Measurements from ENCODE around the gene MACF1.

Gene MACF1

DNA sequence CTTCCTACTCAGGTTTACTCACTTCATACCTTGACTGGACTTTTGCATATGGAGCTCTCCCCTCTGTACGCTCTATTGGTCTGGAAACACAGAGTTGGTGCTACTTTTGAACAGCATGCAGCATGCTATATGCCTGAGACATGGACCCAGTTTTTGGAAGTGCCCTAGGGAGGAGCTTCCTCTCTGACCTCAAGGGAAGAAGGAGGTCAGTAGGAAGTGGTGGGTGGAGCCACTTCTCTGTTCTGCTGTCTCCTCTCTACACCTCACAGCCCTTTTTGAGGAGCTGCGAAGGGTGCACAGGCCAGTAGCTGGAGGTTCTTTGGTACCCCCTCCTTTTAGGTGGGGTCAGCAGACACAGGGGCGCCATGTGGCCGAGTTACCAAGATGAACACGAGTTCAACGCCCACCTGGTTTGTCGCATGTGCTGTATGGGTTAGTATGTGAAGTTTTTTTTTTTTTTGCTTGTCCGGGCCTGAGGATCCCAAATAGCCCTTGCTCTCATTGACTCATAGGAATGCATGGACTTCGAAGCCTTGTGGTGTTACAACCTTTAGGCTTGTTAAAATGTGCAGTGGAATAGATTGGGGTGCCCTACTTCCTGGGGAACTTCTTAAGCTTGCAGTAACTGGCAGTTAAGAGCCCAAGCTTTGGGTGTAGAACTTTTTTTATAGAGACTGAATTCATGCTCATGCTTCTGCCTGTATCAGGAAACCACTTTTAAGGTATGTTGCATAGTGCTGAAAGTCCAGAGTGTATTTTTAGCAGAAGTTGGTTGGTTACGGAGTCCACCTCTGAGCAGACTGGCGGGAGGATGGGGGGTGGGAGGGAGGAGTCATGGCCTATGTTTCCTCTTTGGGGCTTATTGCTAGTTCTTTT, 10.7 kb downstream of the MACF1 start:
- no peak for DNase-seq

DNA sequence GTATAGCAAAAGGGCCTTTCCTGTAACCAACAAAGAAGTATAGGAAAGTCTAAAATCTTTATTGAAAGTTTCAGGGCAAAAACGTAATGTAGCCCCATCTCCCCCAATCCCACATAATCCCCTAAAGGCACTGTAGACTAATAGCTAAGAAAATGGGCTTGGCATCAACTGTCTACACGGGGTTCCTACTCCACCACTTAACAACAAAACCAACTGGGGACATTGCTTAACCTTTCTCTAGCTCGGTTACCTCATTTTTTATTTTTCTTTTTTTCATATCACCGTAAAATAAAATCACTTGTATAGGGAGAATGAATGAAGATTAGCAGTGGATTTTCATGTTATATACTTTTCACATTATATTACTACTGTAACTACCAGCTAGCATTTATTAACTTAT, 12.3 kb downstream of the MACF1 start:
- DNase-seq: no peak

DNA sequence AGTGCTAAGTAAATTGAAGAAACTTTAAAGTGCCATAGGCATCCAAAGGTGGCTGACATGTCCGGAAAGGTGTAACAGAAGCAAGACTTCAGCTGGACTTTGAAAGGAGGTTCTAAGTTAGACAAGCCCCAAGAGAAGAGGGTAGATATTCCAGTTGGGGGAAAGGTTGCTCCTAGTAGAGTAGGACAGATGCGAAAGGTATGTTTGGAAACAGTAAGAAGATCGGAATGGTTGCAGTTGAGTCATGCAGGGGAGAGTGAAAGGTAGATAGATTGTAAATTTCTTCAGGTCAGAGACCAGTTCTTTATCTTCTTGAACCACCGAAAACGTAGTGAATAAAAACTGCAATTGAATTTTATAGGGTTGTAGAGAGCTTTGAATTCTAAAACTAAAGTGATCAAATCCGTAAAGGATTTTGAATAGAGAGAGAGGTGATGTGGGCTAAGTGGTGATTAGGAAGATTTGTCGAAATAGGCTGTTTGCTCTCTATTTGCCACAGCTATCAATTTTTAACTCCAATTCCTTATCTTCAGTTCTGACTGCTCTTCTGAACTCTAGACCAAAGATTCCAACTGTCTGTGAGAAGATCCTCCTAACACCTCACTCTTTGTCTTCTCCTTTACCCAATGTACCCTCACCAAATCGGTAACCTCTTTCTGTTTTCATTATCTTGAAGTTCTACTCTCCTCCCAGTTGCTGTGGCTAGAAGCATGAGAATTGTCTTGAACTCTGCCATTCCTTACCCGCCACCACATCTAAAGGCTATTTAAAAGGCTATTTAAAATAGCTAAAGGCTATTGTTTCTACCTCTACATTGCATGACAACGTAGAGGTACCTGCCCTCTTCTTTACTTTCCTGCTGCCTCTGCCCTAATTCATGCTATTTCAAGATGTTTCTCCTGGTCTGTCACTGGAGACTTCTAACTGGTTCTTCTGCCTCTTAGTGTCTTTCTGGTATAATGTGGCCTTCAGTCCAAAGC, 16.7 kb downstream of the MACF1 start:
- no peak for DNase-seq

DNA sequence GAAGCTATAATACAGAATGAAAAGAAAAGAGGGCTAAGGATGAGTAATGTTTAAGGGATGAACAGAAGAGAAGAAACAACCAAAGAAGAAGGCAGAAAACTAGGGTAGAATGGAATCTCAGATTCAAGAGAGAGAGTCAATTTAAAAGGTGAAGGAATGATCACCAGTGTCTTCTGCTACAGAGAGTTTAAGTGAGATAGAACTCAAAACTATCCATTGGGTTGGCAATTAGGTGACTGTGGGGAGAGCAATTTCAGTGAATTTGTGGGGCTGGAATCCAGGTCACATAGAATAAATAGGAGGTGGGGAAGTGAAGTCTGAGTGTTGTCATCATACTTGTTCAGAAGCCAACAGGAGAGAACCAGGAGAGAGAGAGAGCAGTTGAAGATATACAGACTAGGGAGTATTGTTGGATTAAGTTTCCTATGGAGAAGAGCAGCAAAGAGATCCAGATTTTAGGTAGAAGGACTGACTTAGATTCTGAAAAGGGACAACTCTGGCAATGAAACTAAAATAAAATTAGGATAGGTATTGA, 19.9 kb downstream of the MACF1 start:
- no peak for DNase-seq

DNA sequence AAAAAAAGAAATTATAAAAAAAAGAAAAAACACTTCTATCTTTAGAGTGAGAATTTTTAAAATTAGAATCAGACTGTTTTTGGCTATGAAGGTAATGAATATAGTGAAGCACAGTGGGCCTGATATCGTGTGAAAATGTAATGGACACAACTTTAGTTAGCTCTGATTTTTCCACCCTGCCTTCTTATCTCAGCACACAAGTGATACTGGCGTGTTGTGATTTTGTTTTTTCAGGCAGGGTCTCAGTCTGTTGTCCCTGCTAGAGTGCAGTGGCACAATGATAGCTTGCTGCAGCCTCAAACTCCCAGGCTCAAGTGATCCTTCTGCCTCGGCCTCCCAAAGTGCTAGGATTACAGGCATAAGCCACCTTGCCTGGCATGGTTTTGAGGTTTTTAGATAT, 22.3 kb downstream of the MACF1 start:
- DNase-seq: no peak

DNA sequence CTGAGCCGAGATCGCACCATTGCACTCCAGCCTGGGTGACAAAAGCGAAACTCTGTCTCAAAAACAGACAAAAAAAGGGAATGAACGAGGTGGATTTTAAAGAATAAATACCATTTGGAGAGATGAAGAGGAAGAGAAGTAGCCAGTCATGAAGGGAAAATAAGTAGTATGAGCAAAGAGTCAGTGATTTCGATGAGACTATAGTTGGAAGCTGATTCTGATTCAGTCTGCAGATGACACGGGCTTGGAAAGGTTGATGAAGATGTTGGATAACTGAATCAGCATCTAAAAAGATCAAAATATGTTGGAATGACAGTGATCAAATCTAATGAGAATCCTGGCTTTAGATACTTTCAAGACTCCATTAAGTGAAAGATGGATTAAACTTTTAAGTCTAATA, 23.8 kb downstream of the MACF1 start:
- DNase-seq: no peak

DNA sequence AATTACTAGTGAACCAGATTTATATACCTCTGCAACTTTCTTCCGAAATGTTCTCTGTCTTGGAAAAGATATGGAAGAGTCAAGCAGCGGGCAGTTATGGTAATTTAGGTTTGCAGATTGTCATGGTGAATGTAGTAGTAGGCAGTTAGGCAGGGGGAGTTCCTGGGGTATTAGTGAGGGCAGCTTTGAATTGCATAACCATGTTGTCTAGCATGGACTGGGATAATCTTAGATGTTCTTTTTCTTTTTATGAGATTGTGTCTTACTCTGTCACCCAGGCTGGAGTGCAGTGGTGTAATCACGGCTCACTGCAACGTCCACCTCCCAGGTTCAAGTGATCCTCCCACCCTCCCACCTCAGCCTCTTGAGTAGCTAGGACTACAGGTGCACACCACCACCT, 25.0 kb downstream of the MACF1 start:
- DNase-seq: no peak

DNA sequence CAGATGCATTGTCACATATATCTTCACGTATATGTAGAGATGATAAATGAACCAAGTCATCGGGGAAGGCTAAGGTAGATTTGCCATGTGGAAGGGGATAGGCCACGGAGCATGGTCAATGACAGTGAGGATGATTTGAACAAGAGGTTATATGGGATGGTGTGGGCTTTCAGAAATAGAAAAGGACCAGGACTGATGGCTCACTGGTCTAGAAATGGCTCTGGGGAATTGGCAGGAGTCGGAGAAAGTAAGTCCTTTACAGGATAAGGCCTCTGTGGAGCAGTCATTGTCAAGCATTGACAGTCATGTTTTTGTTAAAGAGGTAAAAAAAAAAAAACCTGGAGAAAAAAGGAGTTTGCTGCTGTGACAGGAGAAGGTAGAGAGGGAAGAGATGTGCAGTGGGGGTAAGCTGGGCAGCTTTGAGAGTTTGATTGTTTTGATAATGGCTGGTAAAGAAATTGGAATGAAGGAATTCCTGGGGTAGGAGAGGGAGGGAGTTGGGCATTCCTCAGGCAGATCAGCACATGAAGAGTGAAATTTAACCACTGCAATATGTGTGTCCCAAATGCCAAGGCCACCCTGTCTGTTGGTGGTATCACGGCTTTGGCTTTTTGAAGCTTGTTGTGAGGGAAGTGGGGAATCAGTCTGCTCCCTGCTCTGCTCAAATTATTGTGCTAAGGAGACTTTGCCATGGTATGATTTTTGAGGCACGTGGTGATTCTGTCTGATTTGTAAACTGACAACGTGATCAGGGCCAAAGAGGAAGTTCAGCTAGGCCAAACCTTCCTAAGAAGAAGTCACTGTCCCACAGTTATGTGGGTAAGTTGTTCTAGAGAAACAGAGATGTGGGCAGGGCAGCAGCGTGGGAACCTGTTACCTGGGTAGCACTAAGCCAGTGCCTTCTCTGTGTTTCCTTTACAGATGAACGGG, 26.0 kb downstream of the MACF1 start:
- DNase-seq: no peak

DNA sequence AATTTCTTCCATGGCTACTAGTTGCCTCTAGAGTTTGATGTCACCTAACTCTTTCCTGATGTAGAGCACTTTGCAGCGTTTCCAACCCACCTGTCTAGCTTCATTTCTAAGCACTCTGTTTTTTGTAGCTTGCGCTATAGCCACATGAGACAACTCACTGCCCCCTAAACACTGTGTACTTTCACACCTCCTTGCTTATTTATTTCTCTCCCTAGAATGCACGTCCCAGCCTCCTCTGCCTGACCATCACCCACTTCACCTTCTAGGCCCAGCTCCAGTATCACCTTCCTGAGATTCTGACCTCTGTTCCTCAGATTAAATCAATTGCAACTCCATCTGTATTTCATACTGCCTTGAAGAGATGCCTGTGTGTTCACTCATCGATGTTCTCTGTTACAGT, 32.5 kb downstream of the MACF1 start:
- no peak for DNase-seq

DNA sequence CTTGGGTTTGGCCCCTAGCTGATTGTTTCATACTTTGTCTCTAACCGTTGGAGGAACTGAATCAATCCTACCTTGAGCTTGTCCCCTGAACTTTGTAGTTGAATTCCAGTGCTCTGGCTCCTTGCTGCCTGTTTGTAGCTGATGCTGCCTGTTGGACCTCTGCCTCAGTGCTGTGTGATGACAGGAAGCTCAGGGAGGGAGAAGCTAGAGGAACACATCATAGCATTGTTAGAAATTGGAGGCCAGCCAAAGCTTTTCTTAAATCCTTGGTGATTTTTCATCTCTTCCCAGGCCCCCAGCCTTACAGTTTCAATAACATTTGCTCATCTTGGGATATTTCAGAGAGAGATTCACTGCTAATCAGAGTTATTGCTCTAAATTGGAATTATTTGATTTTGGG, 34.0 kb downstream of the MACF1 start:
- DNase-seq: no peak

DNA sequence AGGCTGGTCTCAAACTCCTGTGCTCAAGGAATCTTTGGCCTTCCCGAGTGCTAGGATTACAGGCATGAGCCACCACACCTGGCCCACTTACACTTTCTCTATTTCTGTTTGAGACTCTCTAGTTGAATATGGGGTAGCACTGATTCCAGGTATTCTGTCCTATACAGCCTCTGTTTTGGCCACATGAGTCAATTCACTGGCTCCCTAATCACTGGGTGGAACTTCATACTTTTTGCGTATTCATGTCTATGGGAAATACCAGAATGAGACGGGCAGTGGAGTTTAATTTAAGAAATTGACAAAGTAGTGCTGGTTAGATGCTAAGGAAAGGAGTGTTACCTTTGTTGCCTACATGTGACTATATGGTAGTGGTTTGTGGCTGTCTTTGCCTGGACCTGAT, 35.5 kb downstream of the MACF1 start:
- DNase-seq: no peak

DNA sequence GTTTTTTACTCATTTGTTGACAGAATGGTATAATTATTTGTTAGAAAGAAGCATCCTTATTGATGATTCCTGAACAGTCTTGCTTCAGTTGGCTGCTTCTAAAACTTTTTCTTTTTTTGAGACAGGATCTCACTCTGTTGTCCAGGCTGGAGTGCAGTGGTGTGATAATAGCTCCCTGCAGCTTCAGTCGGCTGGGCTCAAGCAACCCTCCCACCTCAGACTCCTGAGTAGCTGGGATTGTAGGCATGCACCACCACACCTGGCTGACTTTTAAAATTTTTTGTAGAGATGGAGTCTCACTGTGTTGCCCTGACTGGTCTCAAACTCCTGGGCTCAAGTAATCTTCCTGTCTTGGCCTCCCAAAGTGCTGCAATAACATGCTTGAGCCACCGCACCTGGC, 38.8 kb downstream of the MACF1 start:
- DNase-seq: no peak

DNA sequence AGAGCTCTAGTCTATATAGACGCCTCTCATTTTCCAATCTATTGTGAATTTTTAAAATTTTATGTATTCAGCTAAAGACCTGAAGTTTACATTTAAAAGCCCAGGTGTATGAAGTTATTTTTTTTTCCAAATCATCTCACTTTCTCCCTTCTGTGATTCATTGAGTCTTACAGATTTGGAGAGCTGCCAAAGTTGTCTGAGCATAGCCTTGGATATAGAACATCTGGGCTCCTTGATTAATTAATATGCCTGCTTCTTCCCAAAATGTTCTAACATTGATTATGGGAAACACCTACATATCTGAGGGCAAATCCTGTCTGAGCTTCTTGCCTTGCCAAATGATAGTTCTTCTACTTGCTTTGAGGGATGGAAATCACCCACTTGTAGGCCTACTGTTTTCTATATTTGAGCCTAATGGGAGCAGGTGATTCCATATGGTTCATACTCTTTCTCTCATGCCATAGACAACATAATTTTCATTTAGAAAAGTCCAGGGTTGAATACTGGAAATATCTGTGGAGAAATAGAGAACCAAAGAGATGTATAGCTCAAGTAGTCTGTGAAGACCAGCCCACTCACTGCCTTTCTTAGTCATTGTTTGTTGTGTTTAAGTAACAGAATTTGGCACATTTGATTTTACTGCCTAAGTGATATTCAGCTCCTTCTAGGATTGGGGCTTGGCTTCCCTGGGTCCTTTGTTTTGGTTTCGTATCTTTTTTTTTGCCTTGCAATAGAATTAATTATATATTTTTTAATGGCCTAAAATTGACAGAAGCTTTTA, 46.2 kb downstream of the MACF1 start:
- no peak for DNase-seq

DNA sequence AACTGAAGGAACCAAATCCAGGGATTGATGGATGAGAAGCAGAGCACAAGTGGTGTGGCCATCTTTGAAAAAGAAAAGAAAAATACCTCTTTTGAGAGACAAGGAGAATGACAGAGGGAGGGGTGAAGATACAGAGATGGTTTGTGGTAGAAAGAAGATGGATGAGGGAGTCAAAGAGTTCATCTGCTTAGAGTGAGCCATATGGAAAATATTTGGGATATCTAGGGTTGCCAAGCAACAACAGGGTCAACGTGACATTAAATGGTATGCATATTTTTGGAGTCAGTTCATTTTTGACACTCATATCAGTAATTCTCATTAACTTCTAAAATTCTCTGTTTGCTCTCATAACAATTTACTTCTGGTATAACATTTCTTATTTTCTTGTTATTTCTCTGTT, 50.7 kb downstream of the MACF1 start:
- DNase-seq: no peak

DNA sequence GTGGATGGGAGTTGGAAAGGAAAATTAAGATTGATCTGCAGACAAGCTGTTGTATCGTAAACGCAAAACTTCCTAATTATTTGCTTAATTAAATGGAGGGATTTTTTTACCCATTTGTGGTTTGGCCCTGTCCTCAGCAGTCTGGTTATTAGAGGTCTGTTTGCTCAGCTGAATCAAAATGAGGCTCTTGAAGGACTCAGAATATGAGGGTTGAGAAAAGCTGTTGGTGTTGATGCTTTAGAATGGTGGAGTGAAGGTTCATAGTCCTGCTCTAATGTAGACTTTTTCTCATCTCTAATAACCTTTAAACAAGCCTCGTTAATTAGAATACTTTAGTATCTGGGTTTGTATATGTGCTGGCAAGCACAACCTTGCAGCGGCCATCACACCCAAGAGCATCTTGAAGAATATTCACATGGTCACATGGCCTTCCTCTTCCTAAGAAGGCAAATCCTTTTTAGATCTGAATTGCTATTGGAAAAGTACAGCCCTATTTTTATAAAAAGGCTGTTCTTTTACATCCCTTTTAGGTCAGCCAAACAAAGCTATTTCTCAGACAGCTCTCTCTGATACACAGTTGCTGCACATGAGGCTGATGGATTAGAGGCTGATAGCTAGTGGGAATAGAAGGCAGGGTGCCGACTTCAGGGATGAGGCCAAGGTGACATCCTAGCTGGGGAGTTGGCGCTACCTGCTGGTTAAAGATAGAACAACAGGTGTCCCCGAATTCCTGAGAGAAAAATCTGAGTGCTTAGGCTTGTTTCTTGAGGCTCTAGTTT, 53.8 kb downstream of the MACF1 start:
- DNase-seq: peak; percentile 91

DNA sequence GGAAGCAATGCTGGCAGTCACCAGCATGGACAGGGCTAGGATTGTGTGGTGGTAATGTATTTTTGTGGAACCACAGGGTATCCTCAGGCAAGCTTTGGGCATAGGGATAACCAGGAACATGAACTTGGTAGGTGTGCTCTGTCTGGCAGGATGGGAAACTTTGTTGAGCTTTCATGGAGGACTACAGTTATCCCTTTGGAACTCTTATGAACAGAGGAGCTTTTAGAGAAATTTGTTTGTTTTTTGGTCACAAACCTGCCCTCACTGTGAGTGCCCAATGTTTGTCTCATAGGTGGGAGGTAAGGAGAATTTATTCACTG, 54.4 kb downstream of the MACF1 start:
- DNase-seq: no peak

DNA sequence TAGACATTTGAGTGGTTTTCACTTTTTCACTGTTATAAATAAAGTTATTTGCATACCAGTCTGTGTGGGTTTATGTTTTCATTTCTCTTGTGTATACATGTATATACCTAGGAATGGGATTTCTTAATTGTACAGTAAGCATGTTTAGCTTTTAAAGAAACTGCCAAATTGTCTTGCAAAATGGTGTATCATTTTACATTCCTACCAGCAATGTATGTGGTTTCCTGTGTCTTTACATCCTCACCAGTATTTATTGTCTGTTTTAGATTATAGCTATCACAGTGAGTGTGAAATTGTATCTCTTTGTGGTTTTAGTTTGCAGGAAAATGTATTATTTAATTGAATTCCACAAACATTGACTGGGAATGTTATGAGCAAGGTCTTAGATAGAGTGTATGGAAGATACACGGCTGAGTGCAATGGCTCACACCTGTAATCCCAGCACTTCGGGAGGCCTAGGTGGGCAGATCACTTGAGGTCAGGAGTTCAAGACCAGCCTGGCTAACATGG, 57.3 kb downstream of the MACF1 start:
- no peak for DNase-seq

DNA sequence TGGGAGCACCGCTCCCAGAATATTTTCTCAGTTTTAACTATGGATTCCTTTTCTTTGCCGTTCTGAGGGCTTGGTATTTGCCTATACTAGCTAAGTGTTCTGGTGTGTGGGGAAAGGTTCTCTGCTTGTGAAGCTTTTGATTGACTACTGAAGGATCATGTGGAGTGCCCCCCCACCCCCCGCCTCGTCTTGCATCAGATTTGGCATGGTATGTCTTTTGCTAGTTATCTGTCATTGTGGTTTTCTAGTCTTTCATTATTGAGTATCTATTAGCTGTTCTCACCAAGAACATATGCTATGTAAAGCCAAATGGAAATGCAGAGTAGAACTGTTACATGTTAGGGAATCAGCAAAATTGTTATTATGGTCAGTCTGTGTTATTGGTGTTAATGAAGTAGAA, 58.3 kb downstream of the MACF1 start:
- DNase-seq: no peak

DNA sequence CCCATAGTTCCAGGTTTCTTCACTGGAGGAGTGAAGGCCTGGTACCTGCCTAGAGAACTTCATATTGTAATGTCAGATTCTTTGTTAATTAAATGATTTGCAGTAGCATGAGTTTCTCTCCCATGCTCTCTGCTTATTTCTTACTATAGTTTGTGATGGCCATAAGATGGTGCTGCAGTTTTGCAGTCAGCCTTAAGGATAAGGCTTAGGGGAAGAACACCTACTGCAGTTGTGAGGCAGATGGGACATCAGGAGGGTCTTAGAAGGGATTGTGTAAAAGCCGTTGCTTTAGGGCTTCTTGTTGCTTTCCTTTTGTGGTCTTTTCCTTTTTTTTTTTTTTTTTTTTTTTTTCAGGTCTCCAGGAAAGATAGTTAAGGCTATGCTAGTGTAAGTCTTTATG, 61.8 kb downstream of the MACF1 start:
- peak; percentile 15 for DNase-seq

DNA sequence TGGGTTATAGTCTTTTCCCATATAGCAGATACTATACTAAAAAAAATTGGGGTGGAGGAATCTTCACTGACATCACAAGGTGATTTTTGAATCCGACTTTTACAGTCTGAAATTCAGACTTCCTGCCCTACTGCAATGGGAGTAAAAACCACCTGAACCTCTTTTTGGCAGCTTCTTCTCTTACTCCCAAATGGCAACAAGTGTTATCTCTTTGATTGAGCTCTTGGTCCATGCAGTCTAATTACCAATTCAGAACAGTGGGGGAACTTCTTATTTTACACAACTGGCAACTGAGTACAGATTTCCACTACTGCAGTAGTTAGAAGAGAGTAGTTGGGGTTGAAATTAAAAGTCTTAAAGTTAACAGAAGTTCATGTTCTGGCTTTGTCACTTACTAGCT, 62.3 kb downstream of the MACF1 start:
- DNase-seq: no peak

DNA sequence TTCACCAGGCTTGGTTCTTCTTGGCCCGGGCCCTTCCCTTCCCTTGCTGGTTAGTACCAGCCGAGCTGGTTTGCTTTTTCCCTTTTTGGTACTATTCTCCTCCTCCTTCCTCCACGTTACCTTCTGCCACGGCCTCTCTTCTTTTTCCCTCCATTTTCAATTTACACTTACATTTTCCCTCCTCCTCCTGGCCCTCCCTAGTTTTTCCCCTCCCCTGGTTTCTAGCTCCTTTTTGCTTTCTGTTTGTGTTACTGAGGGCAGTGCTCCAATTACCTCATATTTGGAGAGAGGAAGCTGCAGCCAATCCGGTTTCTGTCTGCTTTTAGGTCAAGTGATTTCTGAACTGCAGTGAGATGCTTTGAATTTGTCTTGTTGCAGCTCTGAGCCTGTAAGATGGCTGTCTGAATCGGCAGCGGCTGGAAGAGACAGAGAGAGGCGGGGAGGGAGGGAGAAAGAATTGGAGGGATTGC, 63.7 kb downstream of the MACF1 start:
- peak; percentile 98 for DNase-seq
